SH-SY5Y (cell line): ENCODE data around the gene BAG3.

Source experiments
- GATA2 ChIP-seq: IDR thresholded peaks from 2 replicates; pipeline ENCODE4 v1.6.1; 2011; ENCODE audit warnings: mild to moderate bottlenecking, low read depth, low read length
- GATA3 ChIP-seq: IDR thresholded peaks from 2 replicates; pipeline ENCODE4 v1.6.1; 2011; ENCODE audit warnings: low read depth, mild to moderate bottlenecking, low read length, moderate library complexity

DNA sequence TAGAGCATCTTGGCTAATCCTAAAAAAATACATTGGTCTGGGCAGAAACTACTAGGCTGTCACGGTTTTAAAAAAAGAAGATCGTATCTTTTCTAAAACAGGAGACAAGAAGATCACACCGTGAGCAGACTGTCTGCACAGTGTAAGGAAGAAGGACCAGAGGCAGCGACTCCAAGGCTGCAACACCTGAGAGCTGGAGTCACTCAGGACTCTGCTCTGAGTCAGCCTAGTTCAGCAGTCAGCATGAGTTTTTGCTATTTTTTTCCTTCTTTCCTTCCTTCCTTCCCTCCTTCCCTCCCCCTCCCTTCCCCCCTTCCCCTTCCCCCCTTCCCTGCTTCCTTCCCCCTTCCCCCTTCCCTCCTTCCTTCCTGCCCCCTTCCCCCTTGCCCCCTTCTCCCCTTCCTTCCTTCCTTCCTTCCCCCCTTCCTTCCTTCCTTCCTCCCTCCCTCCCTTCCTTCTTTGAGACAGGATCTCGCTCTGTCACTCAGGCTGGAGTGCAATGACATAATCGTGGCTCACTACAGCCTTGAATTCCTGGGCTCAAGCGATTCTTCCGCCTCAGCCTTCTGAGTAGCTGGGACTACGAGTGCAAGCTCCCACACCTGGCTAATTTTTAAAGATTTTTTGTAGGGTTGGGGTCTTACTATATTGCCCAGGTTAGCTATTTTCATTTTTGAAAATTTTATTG lies 24.4 kb downstream of the BAG3 start:
- no peak for TF ChIP-seq GATA3
- TF ChIP-seq GATA2 = no peak
